ENCODE measurements around the gene PLPP4. TPM values are rescaled to one million over a fixed set of nuclear protein-coding genes. Genes with fewer than 3 reads are reported as not detected.

Gene PLPP4
- total RNA-seq, 2 experiments from 2014 or later = not detected

GRCh38 chr10:120548210-120548609 lies 91.2 kb downstream of the PLPP4 start:
- no peaks in the 10 kb centered on the region for H3K27me3 Mint-ChIP-seq
- H3K4me1 Mint-ChIP-seq (ENCODE audit: low read depth) = no peaks in the 10 kb centered on the region
- no peaks in the 10 kb centered on the region for H3K36me3 Mint-ChIP-seq (ENCODE audit: low read depth)
- DNase-seq (no peak), ATAC-seq (ENCODE audit: poor library complexity) (no peak)
- intact Hi-C loops (cut with DNase I, micrococcal nuclease) = no loop called here
- no peak overlapping the region for H3K27ac ChIP-seq (ENCODE audit: low read depth in 1 of 2, low read length in 2 of 2)
- ChIA-PET POLR2A (no interaction called here), CTCF (no interaction called here)
- H3K36me3 ChIP-seq (ENCODE audit: insufficient read depth, low read length) = no peaks in the 10 kb centered on the region
- H3K4me1 ChIP-seq (ENCODE audit: insufficient read depth, low read length) = no peaks in the 10 kb centered on the region
- H3K4me3 Mint-ChIP-seq = no peak overlapping the region
- no peaks in the 10 kb centered on the region for H3K9me3 ChIP-seq (ENCODE audit: control insufficient read depth in 1 of 2, insufficient read depth in 1 of 2, low read length in 2 of 2)
- TF ChIP-seq CTCF (IDR thresholded peaks at IDR 0.05) = no peak
- H3K4me3 ChIP-seq (ENCODE audit: low read length) = no peak overlapping the region
- no peak overlapping the region for H3K27ac Mint-ChIP-seq
- H3K9me3 Mint-ChIP-seq = no peaks in the 10 kb centered on the region
- no peaks in the 10 kb centered on the region for H3K27me3 ChIP-seq (ENCODE audit: control insufficient read depth in 1 of 2, insufficient read depth in 2 of 2, low read length in 2 of 2)

- Histone ChIP-seq H3K36me3 (ENCODE audit: insufficient read depth, low read length) (no peaks in the 10 kb centered on the region), H3K4me3 (ENCODE audit: low read length) (no peak overlapping the region), H3K9me3 (ENCODE audit: control insufficient read depth in 1 of 2, insufficient read depth in 1 of 2, low read length in 2 of 2) (peaks cover 3 to 9% of the 10 kb centered on the region in 2 experiments), H3K4me1 (ENCODE audit: insufficient read depth, low read length) (no peaks in the 10 kb centered on the region), H3K27ac (ENCODE audit: low read depth in 1 of 2, low read length in 2 of 2) (no peak overlapping the region), H3K27me3 (ENCODE audit: control insufficient read depth in 1 of 2, insufficient read depth in 2 of 2, low read length in 2 of 2) (no peaks in the 10 kb centered on the region)
- peaks cover 5% of the 10 kb centered on the region for H3K9me3 Mint-ChIP-seq
- no peaks in the 10 kb centered on the region for H3K4me1 Mint-ChIP-seq (ENCODE audit: low read depth)
- no peak for ATAC-seq (ENCODE audit: poor library complexity)
- H3K27me3 Mint-ChIP-seq = no peaks in the 10 kb centered on the region
- intact Hi-C loops (cut with DNase I, micrococcal nuclease) = no loop called here
- DNase-seq = no peak
- CTCF ChIA-PET = no interaction called here
- POLR2A ChIA-PET = no interaction called here
- H3K27ac Mint-ChIP-seq = no peak overlapping the region
- H3K36me3 Mint-ChIP-seq (ENCODE audit: low read depth) = no peaks in the 10 kb centered on the region
- TF ChIP-seq CTCF (IDR thresholded peaks at IDR 0.05) = no peak
- no peak overlapping the region for H3K4me3 Mint-ChIP-seq
These were observed 95.2 kb downstream of the PLPP4 start for GRCh38 chr10:120552262-120552661.

- peaks cover 3 to 9% of the 10 kb centered on the region in 2 experiments for H3K9me3 ChIP-seq (ENCODE audit: control insufficient read depth in 1 of 2, insufficient read depth in 1 of 2, low read length in 2 of 2)
- Mint-ChIP-seq H3K36me3 (ENCODE audit: low read depth) (no peaks in the 10 kb centered on the region), H3K4me1 (ENCODE audit: low read depth) (no peaks in the 10 kb centered on the region), H3K27me3 (no peaks in the 10 kb centered on the region), H3K4me3 (no peak overlapping the region), H3K9me3 (peaks cover 5% of the 10 kb centered on the region), H3K27ac (no peak overlapping the region)
- TF ChIP-seq CTCF (IDR thresholded peaks at IDR 0.05) = no peak
- POLR2A ChIA-PET = no interaction called here
- no peaks in the 10 kb centered on the region for H3K4me1 ChIP-seq (ENCODE audit: insufficient read depth, low read length)
- intact Hi-C loops (cut with DNase I, micrococcal nuclease) = no loop called here
- DNase-seq (no peak), ATAC-seq (ENCODE audit: poor library complexity) (no peak)
- CTCF ChIA-PET = no interaction called here
- no peak overlapping the region for H3K27ac ChIP-seq (ENCODE audit: low read depth in 1 of 2, low read length in 2 of 2)
- H3K27me3 ChIP-seq (ENCODE audit: control insufficient read depth in 1 of 2, insufficient read depth in 2 of 2, low read length in 2 of 2) = no peaks in the 10 kb centered on the region
- H3K4me3 ChIP-seq (ENCODE audit: low read length) = no peak overlapping the region
- no peaks in the 10 kb centered on the region for H3K36me3 ChIP-seq (ENCODE audit: insufficient read depth, low read length)
These were observed 96.9 kb downstream of the PLPP4 start for GRCh38 chr10:120553911-120554310.

Measured in CD4-positive, alpha-beta T cell (primary cell).